NCI-H748 (cell line): ENCODE results near the gene SH3BP1.
"Not testable (repeated sequence)": the region's sequence is repeated elsewhere in the genome, so short reads cannot be mapped to it uniquely, and the experiment has no call there.

Experiments
- DNase-seq: peaks from one replicate; lab custom pipeline; 2025; ENCODE audit not compliant: unreplicated experiment; lab: John Stamatoyannopoulos, UW

SH3BP1 gene

GRCh38 chr22:37656583-37656982 is 17.1 kb downstream of the SH3BP1 start:
- not testable (repeated sequence) for DNase-seq

DNA sequence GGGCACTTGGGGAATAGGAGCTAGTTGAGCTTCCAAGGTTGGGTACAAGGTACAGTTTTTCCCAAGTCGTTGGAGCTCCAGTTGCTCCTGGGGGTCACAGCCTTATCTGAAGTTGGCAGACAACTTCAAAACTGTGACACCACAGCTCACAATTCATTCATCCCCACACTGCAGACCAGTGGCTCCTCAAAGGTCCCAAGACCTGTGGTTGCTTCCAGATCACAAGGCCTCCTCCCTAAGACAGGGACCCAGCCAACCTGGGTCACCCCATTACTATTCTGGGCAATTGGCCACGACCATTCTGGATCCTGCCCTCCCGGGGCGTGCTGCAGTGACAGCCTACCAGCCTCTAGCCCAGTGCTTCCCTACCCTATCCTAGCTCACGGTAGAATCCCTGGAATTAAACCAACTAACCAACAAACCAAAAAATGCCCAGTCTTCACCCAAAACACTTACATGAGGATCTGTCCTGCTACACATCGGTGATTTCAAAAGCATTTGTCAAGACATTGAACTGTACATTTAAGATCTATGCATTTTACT is 18.2 kb downstream of the SH3BP1 start:
- peak; percentile 25 for DNase-seq

- DNase-seq = peak; percentile 99
Observed at GRCh38 chr22:37658133-37659065, 18.9 kb downstream of the SH3BP1 start, which contains the start of gene PDXP. Gene PDXP, plus strand, starts transcription at chr22:37658723. Its CDS starts 60 bp downstream, at chr22:37658783.

DNA sequence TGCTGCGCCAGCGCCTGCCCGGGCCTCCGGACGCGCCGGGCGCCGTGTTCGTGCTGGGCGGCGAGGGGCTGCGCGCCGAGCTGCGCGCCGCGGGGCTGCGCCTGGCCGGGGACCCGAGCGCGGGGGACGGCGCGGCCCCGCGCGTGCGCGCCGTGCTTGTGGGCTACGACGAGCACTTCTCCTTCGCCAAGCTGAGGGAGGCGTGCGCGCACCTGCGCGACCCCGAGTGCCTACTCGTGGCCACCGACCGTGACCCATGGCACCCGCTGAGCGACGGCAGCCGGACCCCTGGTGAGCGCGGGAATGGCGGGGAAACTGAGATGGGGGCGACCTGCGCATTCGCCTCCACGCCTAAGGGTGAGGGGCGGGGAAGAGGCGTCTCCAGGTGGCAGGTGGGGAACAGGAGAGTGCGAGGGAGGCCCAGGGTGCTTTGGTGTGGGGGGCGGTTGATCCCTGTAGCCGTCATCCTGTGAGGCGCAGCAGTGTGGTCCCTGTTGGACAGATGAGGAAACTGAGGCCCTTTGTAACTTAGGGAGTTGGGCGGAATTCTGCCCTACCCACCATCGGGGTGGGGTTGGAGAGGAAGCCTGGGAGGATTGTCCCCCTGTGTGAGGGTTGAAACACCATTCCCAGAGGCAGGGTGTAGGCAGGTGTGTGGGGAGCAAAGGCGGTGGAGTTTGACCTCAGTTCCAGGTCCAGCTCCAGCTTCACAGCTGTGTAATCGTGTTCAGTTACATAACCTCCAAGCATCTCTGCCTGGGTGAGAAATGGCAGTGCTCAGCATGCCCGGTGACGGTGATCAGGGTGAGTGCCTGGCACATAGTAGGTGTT is 19.8 kb downstream of the SH3BP1 start:
- DNase-seq = peak; percentile 57

DNA sequence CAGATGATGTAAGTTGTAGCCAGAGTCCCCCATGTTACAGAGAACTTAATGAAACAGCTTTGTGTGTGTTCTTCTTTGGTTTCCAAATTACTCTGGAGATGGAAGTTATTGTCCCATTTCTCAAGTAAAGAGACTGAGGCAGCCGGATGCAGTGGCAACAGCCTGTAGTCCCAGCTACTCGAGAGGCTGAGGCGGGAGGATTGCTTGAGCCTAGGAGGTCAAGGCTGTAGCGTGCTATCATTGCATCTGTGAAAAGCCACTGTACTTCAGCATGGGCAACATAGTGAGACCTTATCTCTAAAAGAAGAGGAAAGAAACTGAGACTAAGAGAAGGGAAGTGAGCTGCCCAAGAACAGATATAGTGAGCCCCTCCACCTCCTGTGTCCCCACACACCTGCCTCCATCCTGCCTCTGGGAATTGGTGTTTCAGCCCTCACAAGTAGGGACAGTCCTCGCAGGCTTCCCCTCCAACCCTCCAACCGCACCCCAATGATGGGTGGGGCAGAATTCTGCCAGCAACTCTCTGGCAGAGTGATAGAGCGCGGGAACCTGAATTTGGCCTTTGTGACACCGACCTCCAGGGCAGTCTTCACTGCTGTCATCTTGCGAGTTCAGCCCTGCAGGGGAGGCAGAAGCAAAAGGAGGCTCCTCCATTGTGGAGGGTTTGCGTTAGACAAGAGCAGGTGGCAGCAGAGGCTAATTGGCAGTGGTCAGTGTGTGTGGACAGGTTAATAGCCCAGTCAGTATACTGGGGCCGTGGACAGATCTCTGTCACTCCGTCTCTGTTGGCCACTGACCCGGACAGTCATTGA is 20.6 kb downstream of the SH3BP1 start:
- DNase-seq = no peak

- DNase-seq = no peak
Observed at GRCh38 chr22:37660709-37661045, 21.2 kb downstream of the SH3BP1 start.

DNA sequence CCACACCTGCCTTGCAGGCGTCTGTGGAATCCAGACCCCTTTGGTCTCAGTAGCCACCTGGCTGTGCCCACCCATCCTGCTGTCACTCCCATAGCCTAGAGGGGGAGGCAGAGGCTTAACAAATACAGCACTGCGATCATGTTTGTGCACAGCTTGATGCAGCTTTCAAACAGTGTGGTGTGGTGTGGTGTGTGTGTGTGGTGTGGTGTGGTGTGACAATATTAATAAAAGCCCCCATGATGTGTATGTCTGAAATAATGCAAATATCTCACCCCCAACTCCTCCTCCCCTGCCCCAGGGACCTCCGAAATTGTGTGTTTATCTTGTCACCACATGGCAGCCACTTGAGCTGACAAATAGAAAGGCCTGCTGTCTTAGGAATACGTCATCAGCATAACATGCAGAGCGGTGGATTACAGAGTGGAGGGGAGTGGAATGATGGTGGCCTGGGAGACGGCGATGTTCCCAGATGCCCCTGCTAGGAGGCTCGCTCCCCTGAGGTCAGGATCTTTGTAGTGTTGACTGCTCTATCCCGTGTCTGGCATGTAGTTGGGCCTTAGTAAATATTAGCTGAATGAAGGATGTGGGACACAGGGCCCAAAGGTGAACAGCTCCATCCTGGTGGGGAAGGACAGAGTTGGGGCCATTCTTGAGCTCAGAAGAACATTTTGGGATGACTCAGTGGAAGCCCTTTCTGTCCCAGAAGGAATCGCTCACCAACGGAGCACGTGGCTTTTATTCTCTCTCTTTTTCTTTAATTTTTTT is 21.9 kb downstream of the SH3BP1 start:
- peak; percentile 68 for DNase-seq

DNA sequence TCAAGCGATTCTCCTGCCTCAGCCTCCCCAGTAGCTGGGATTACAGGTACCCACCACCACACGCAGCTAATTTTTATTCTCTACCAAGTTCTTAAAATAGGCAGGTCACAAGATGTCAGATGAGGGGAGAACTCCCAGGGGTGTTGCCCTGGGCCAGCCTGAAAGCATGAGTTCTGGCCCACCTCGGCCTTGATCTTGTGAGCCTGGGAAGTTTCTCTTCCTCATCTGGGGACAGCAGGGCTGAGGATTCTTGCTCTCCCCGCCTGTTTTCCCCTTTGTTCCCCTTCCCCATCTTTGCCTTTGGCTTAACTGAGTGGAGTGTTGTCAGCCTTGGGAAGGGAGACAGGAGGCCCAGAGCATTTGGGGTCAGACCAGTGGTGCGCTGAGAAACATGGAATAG is 22.6 kb downstream of the SH3BP1 start:
- no peak for DNase-seq

DNA sequence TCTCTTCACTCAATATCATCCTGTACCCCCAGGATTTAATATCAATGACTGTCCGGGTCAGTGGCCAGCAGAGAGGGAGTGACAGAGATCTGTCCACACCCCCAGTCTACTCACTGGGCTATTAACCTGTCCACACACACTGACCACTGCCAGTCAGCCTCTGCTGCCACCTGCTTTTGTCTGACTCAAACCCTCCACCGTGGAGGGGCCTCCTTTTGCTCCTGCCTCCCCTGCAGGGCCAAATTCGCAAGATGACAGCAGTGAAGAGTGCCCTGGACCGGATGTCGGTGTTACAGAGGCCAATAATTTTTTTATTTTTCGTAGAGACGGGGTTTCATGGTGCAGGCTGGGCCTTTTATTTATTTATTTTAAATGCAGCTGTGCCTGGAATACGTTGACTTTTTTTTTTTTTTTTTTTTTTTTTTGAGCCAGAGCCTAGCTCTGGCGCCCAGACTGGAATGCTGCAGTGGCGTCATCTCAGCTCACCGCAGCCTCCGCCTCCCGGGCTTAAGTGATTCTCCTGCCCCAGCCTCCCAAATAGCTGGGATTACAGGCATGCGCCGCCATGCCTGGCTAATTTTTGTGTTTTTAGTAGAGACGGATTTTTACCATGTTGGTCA is 24.2 kb downstream of the SH3BP1 start:
- DNase-seq = no peak

- no peak for DNase-seq
Observed at GRCh38 chr22:37664249-37665101, 25.0 kb downstream of the SH3BP1 start.

GRCh38 chr22:37665487-37665886 is 26.0 kb downstream of the SH3BP1 start:
- no peak for DNase-seq

DNA sequence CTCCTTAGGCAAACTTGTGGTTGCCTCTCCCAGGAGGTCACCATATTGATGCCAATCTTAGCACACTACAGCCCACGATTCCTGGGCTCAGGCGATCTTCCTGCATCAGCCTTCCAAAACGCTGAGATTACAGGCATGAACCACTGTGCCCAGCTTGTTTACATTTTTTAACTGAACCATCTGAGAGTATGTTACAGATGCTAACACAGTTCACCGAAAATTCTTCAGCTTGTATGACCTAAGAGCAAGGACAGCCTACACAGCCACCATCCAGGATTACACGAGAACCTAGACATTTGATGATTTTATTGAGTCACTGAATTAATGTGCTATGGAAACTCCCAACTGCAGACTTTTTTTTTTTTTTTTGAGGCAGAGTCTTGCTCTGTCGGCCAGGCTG is 30.1 kb downstream of the SH3BP1 start:
- no peak for DNase-seq

DNA sequence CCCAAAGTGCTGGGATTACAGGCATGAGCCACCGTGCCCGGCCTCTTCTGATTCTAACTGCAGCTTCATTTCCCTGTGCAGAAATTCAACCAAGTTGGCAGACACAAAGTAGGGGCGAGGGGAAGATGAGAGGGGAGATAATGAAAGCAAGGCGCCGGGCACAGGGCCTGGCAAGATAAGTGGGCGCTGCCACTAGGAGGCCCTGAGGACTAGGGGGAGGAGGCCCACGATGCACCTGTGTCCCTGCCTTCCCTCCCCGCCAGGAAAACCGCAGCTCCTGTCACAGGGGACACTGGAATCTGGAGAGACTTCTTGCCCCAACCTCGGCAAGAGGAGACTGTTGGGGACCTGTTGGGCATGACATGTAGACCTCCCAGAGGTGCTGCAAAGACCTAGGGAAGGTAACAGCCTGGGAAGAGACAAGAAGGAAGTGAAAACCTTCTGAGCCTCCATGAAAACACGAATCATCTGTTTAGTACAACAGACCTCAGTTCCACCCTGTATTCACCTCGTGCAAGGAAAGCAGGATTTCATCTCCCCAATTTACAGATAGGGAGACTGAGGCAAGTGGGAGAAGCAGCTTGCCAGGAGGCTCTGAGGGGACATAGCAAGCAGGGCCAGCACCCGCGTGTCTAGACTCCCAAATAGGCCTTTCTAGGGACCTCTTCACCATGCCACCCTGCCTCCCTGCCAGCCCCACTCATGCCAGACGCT is 32.9 kb downstream of the SH3BP1 start:
- DNase-seq = no peak

DNA sequence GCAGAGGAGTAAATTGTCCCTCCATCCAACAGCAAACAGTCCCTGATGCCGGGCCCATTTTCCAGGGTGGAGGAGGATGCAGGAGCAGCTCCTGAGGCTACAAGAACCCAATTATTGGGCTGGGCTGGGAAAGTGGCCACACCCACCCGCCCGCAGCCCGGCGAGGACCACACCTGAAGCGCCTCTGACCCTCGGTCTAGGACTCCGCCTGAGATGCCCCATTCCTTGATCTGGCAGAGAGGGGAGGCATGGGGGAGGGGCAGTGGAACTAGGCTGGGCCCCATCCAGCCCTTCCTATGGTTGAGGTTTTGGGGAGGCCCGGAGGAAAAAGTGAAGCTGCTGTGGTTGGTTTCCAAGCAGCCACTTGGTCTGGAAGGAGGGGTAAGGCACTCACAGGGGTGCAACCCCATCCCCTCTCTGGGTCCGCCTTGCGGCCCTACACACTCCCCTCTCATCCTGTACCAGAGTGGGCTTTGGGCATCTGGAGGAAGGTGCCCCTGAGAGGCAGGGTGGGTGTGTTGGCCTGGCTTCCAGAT is 33.5 kb downstream of the SH3BP1 start:
- no peak for DNase-seq

DNA sequence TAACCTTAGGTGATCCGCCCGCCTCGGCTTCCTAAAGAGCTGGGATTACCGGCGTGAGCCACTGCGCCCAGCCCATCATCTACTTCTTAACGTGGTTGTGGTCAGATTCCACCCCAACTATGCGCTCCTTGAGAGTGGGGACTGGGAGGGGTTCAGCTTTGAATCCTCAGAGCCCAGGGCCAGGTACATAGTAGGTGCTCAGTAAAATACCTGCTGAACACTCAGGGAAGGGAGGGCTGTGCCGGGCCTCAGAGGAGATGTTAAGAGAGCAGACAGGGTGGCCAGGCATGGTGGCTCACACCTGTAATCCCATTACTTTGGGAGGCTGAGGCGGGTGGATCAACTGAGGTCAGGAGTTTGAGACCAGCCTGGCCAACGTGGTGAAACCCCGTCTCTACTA is 34.8 kb downstream of the SH3BP1 start:
- DNase-seq = no peak

GRCh38 chr22:37674951-37675929 is 35.8 kb downstream of the SH3BP1 start, which contains the start of gene LGALS1:
Gene LGALS1, plus strand, starts transcription at chr22:37675636. Its CDS starts 67 bp downstream, at chr22:37675703.
- peak; percentile 64 for DNase-seq
